Femur (tissue), 1 donor: ENCODE results near the gene PRH1.

Source experiments
- DNase-seq: peaks from one replicate; pipeline ENCODE4 v3.0.0-alpha.2; 2017

Gene PRH1

DNA sequence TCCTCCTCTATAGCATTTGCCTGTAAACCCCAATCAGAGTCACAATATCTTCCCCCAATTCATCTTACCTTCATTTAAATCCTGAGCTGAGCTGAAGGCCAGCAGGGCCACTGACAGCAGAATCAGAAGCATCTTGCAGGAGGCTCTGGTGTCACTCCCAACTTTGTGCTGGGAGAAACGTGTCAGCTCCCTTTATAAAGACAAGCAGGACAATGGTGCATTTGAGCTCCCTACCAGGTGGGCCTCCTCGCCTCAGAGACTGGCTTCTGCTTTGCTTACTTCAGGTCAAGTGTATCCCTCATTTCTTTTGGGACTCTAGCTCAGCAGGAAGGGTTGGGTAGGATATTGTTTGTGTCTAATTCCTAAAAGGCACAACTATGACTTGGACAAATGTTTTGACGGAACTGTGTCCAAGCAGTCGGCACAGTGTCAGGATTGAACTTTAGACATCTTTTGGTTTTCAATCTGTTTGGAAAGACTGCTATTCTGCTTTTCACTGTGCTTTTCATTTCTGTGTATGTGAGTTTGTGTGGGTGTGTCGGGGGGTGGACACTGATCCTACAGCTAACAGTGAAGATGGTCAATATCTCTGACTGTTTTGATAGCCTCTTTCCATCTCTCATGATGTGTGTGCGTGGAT, at the start of gene PRH1:
PRH1 (minus strand) TSS at position 170 of the 640 bp plus-strand sequence; CDS start at position 132, 38 bp downstream.
- DNase-seq = no peak

DNA sequence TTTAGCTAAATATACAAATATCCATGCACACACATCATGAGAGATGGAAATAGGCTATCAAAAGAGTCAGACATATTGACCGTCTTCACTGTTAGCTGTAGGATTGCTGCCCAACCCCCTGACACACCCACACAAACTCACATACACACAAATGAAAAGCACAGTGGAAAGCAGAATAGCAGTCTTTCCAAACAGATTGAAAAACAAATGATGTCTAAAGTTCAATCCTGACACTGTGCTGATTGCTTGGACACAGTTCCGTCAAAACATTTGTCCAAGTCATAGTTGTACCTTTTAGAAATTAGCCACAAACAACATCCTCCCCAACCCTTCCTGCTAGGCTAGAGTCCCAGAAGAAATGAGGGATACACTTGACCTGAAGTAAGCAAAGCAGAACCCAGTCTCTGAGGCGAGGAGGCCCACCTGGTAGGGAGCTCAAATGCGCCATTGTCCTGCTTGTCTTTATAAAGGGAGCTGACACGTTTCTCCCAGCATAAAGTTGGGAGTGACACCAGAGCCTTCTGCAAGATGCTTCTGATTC, 44.8 kb upstream of the PRH1 start, which contains the start of gene PRH2:
PRH2 (plus strand) TSS at position 491 of the 541 bp plus-strand sequence; CDS start at position 529, 38 bp downstream.
- DNase-seq = no peak

DNA sequence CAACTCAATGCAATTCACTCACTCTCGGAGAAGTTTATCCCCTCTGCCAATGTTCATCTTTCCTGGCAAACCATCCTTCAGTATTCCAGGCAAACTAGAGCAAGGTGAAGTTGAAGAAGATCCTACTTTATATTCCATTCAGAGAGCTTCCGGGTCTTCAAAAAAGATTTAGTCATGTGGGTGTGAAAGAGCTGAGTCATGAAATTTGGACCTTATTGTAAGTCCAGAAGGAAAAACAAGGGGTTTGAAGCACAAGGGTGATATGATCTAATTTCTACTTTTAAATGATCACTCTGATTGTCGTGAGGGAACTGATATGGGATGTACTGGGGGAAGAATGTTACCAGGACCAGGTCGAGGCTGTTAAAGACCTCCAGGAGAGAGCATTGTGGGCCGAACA, 42.2 kb upstream of the PRH1 start:
- DNase-seq = no peak

DNA sequence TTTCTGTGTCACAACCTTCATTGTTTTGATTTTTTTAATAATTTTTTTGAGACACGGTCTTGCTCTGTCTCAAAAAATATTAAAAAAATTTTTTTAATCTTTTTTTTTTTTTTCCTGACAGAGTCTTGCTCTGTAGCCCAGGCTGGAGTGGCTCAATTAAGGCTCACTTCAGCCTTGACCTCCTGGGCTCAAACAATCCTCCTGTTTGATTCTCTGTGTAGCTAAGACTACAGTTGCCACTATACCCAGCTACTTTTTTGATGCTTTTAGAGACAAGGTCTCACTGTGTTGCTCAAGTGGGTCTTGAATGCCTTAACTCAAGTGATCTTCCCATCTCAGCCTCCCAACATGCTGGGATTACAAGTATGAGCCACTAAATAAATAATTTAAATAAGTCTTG, 35.8 kb upstream of the PRH1 start:
- DNase-seq = no peak

DNA sequence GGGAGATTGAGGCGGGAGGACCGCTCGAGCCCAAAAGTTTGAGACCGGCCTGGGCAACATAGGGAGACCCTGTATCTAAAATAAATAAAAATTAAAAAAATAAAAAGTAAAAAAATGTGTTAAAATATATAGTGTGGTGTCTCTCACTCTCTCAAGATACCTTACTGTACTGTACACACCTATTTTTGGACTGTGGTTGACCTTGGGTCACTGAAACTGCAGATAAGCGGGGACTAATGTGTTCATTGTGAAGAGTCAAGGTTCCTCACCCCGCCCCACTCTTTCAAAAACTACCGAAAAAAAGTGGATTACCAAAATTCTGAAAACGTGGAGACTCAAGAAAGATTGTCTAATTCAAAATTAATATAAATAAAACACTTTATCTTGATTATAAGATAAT, 26.3 kb upstream of the PRH1 start:
- no peak for DNase-seq

DNA sequence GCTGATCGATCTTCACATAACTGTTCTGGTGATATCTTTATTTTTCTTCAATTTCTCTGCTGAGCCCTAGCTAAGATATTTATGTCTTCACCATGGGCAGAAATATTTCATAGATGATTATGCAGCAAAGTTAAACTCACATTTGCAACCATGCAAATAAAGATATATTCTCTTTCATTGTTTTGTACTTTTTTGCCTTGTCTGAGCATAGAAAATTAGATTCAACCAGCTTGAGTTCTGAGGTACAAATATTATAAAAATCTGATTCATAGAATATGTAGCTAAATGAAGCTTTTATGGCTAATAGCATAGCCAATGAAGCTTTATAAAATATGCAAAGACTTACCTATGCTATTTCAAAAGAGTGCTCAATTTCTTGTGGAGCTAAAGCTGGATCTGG, 25.4 kb upstream of the PRH1 start, which contains the start of gene TAS2R13:
TAS2R13 (minus strand) TSS at position 101 of the 400 bp plus-strand sequence. CDS start 264 bp downstream, outside the sequence.
- no peak for DNase-seq

DNA sequence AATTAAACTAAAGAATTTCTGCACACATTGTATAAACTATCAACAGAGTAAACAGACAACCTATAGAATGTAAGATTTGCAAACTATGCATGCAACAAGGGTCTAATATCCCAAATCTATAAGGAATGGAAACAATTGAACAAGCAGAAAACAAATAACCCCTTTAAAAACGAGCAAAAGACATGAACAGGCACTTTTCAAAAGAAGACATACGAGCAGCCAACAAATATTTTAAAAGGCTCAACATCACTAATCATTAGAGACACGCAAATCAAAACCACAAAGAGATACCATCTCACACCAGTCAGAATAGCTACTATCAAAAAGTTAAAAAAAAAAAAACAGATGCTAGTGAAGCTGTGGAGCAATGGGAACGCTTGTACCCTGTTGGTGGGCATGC, 20.6 kb upstream of the PRH1 start:
- DNase-seq = no peak

DNA sequence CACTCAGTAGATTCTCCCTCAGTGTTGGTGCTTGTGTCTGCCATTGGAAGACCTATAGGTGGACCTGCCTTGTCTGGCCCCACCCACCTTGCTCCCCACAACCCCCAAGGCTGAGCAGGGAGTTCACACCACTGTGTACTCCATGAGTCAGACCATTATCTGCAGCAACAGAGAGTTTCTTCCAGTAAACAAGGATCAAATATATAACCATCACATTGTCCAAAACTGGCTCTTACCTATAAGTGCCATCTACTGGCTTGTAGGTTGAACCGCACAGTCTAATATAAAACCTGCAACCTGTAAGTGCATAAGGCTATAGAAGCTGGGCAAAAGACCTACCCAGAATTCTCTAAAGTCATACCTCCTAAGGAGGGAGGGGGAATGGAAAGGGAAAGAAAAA, 17.4 kb upstream of the PRH1 start:
- no peak for DNase-seq

DNA sequence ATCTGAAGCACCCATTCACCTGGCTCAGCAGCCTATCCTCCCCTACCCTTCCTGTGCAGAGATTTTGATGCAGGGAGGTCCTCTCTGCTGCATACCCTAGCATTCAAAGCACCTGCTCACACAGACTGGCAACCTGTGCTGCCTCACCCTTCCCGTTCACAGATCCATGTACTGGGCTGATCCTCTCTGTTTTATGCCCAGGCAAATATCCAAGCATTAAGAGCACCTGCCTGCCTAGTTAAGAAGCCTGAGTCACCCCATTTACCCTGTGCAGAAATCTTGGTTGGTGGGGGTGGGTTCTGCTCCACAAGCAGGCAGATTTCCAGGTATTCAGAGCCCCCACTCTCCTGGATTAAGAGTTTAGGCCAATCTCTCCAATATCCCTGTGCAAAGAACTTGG, 16.9 kb upstream of the PRH1 start:
- DNase-seq = no peak

DNA sequence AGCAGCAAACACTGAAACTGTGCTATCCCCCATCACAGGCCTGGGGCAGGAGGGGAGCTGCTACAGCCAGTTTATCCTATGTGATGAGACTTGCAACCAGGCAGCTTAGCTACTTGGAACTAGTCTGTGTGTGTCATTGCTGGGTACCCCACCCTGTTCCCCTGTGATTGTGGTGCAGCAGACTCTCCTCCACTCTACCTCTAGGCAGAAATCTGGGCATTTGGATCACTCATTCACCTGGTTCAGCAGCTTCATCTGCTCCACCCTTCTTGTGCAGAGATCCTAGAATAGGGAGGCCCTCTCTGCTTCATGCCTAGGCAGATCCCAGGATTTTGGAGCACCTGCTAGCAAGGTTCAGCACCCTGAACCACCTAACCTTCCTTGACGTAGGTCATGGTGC, 16.5 kb upstream of the PRH1 start:
- DNase-seq = no peak

DNA sequence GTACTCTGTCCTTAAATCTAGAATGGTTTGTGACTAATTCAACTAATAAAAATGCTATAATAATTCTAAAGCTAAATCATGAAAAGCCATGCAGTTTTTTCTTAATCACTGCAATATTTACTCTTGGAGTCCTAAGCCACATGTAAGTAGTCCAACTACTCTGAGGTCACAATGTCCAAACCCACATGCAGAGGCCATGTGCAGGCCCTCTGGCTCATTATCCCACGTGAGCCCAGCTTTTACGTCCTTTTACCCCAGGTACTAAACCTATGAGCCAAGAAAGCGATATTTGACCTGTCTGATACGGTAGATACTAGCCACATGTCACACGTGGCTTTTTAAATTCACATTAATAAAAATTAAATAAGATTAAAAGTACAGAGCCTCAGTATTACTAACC, 12.8 kb upstream of the PRH1 start:
- no peak for DNase-seq

DNA sequence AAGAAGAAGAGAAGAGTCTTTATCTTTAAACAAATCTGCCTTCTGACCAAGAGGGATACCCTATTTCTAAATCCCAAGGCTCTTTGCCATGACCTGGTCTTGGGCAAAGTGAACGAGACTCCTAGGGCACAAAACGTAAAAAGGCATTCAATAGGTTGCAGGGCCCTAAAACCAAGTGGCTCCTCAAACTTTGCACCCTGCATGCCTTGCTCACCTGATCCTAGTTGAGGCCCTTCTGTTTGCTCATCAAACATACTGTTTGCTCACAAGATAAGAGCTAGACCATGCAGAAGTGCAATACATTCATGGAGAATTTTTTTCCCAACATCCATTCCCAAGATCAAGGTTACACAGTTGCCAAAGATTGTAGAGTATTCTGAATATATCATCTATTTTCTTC, 7.9 kb upstream of the PRH1 start:
- DNase-seq = no peak

DNA sequence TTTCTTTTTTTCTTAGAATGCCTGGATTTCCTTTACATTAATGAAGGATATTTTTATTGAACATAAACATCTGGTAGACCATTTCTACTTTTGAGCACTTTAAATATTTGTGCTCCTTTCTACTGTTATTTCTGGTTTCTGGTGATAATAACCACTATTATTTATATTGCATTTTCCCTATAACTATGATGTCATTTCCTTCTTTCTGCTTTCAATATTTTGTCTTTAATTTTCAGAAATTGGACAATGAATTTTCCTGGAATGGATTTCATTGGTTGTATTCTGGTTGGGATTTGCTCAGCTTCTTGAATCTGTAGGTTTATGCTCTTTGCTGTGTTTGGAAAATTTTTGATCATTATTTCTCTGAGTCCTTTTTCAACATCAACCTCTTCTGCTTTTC, 5.2 kb upstream of the PRH1 start:
- DNase-seq = no peak

DNA sequence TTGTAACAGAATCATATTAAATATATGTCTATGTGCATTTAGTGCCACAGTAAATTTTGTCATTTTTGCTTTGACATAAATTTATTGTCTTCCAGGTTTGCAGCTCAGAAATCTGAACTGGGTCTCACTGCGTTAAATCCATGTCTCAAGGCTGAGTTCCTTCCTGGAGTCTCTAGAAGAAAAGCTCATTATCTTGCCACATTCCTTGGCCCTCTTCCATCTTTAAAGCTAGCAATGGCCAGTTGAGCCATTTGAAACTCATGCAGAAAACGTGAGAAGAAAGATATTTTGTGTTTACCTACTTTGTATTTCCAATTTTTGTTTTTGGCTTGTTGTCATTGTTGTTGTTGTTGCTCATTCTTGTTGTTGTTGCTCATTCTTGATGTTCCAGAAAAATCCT, 10.7 kb downstream of the PRH1 start:
- no peak for DNase-seq

DNA sequence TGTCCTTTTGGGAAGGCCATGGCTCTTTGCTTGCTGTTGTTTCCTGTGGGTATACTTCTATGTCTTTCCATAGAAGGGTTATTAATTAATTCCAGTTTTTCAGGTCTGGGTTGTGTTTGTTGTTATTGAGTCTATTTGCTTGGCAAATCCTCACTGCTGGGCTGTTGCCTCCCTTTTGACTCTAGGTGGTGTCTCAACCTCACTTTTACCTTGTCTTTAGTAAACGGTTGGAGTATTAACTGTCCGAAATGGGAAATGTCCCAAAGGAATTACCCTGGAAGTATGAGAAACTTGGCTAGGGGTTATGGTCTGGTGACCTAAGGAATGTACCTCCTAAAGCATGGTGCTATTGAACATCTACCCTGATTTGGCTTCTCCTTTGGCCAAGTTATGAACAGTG, 16.7 kb downstream of the PRH1 start:
- DNase-seq = no peak

DNA sequence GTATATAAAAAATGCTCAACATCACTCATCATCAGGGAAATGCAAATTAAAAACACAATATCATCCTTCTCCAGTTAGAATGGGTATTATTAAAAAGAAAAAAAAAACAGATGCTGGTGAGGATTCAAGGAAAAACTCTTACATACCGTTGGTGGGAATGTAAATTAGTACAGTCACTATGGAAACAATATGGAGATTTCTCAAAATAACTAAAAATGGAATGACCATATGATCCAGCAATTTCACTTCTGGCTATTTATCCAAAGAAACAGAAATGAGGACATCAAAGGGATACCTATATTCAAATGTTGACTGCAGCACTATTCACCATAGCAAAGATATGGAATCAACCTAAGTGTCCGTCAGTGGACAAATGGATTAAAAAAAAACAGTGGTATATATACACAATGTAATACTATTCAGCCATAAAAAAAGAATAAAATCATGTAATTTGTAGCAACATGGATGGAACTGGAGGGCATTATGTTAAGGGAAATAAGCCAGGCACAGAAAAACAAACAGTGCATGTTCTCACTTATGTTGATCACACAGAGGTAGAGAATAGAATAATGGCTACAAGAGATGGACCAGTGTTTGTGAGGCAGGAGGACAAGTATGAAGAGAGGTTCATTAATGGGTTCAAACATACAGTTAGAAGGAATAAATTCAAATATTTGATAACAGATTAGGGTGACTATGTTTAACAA, 20.4 kb downstream of the PRH1 start:
- no peak for DNase-seq

DNA sequence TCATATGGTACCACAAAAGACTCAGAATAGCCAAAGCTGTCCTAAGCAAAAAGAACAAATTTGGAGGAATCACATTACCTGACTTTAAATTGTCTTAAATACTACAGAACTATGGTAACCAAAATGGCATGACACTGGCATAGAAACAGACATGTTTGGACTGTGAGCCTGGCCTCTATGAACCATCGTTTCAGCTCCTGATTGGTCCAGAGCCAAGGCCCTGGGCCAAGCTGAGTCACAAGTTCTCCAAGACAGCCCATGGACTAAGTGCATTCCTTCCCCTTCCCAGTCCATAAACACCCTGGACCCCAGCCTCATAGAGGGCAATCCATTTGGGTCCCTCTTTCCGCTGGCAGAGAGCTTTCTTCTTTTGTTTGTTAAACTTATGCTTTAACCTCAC, 22.7 kb downstream of the PRH1 start:
- DNase-seq = no peak

DNA sequence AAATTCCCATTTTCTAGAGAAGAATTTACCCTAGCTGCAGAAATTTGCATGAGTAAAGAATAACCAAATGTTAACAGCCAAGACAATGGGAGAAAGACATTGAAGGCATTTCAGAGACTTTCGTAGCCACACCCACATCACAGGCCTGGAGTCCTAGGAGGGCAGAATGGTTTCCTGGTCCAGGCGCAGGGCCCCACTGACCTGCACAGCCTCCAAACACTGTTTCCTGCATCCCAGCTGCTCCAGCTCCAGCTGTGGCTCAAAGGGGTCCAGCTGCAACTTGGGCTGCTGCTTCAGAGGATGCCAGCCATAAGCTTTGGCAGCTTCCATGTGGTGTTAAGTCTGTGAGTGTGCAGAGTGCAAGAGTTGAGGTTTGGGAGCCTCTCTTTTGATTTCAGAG, 28.2 kb downstream of the PRH1 start:
- DNase-seq = no peak

DNA sequence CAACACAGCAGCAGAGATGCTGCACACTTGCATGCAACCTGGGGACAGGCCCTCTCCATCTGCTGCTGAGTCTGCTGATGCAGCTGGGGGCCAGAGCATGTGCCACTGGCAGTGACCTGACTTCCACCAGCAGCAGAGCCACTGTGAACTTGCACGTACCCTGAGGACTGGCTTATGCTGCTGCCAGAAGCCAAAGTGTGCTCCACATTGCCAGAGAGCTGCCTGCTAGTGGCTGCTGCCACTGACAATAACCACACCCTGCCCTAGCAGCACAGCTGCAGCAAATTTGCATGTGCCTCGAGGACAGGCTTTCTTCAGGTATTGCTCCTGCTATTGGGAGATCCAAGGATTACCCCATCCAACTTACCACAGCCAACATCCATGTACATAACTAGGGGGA, 30.3 kb downstream of the PRH1 start:
- DNase-seq = no peak

DNA sequence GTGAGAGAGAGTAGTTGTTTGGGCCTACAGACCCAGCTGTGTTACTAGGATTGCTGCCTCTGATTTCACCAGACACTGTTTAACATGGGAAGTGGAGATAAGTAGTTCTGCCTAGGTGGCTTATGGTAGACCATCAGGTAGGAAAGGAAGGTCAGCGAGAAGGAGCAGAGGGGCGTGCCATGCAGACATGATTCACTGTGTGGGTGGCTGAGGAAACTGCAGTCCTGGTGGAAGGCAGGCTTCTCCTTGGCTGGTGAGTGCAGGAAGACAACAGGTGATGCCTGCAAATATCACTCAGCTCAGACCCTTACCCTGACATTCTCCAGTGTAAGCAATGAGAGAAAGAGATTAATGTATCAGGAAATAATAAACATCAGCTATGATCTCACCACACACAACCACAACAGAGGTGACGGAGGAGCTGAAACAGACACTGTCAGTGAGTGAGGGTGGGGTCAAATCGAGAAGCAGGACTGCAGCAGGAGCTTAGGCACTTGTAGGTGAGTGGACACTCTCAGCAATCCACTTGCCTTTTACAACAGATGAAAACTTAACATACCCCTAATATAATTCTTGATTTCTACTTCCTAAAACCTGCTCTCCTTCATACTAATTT, 32.7 kb downstream of the PRH1 start:
- DNase-seq = no peak

DNA sequence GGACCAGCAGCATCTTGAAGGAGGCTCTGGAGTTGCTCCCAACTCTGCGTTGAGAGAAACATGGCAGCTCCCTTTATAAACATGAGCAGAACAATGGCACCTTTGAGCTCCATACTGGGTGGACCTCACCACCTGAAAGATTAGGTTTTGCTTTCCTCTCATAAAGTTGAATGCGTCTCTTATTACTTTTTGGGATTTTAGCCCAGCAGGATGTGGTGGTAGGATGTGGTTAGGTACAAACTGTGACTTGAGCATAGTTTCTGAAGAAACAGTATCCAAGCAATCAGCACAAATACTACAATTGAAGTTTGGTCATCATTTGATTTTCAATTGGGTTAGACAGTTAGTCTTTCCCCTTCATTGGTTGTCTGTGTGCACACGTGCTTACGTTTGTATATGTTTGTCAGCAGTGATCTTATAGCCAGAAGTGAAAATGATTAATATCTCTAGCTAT, 34.6 kb downstream of the PRH1 start, which contains the start of gene PRR4:
PRR4 (minus strand) TSS at position 51 of the 454 bp plus-strand sequence; CDS start at position 13, 38 bp downstream.
- DNase-seq = no peak

DNA sequence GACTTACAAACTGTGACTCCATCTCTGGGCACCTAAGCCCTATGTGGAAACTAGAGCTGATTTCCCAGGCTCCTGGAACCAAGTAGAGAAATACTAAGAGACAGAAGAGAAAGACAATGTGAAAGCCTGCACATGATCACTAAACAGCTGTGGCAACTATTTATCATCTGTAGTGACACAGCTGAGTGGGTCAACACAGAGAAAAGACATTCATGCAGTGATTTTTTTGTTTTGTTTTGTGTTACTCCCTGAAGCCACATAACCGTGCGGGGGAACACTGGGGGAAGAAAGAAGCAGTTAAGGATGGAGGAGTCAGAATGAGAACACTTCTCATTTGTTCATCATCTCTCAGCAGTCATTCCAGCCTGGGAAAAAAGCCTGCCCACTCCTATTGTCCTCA, 36.3 kb downstream of the PRH1 start:
- DNase-seq = no peak

DNA sequence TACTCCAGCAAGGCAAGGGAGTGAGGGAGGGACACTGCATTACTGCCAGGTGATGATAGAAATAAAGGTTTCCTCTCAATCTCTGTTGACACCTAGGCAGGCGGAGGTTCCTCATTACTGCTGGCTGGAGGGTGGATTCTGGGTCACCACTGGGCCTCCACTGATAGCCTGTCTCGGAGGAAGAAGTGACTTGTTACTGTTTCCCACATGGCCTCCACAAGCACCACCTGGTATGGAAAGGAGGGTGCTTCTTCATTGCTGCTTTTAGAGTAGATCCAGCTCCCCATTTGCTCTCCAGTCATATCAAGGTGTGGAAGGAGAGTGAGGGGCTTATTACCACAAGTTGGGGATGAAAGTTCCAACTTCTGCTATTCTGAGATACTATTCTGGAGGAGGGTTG, 41.2 kb downstream of the PRH1 start:
- DNase-seq = no peak

DNA sequence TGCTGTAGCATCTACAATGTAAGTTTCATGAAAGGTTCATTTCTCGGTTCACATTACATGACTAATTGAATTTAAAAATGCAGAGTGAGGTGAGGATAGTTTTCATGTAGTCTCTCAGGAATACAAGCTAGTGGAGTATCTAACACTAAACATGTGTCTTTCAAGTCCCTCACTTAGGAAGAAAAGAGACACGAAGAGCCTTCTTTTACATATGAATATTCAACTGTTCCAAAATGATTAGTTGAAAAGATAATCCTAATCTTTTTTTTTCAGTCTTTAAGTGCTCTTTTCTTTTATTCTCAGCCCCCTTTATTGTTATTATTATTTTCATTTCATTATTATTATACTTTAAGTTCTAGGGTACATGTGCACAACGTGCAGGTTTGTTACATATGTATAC, 45.6 kb downstream of the PRH1 start:
- DNase-seq = no peak
